H9 (cell line): ENCODE results near the gene AMZ2. TPM values are rescaled to one million over a fixed set of nuclear protein-coding genes. Genes with fewer than 3 reads are reported as not detected.

ENCODE experiments used
- DNase-seq: peaks from one replicate; pipeline ENCODE4 v3.0.0-alpha.2; 2017
- H2AFZ ChIP-seq: one replicate; pipeline ENCODE4 v1.6.1; 2013; ENCODE audit warnings: mild to moderate bottlenecking, low read length, control low read depth, moderate library complexity
- H2AK5ac ChIP-seq: 2 replicates; pipeline ENCODE4 v1.6.1; 2013; ENCODE audit warnings: low read length, control low read depth, mixed read lengths; ENCODE audit not compliant: insufficient read length
- H2BK120ac ChIP-seq: one replicate; pipeline ENCODE4 v1.6.1; 2013; ENCODE audit warnings: low read depth, mild to moderate bottlenecking, low read length, control low read depth, inconsistent platforms; ENCODE audit not compliant: poor library complexity, severe bottlenecking
- H2BK12ac ChIP-seq: 2 replicates; pipeline ENCODE4 v1.6.1; 2013; ENCODE audit warnings: low read length, control low read depth, mixed read lengths, low read depth; ENCODE audit not compliant: insufficient read length
- H2BK15ac ChIP-seq: 2 replicates; pipeline ENCODE4 v1.6.1; 2013; ENCODE audit warnings: low read depth, low read length, control low read depth
- H2BK20ac ChIP-seq: one replicate; pipeline ENCODE4 v1.6.1; 2013; ENCODE audit warnings: low read depth, mild to moderate bottlenecking, low read length, control low read depth, inconsistent platforms; ENCODE audit not compliant: poor library complexity, severe bottlenecking
- H2BK5ac ChIP-seq: 2 replicates; pipeline ENCODE4 v1.6.1; 2013; ENCODE audit warnings: low read length, control low read depth, mixed read lengths; ENCODE audit not compliant: insufficient read length
- H3K14ac ChIP-seq: 2 replicates; pipeline ENCODE4 v1.6.1; 2013; ENCODE audit warnings: low read length, control low read depth; ENCODE audit not compliant: insufficient read depth
- H3K18ac ChIP-seq: 2 replicates; pipeline ENCODE4 v1.6.1; 2013; ENCODE audit warnings: low read depth, mild to moderate bottlenecking, mixed read lengths, low read length, control low read depth; ENCODE audit not compliant: insufficient read length
- H3K23ac ChIP-seq: 2 replicates; pipeline ENCODE4 v1.6.1; 2013; ENCODE audit warnings: low read length, control low read depth, mixed read lengths, low read depth; ENCODE audit not compliant: insufficient read length
- H3K23me2 ChIP-seq: 2 replicates; pipeline ENCODE4 v1.6.1; 2013; ENCODE audit warnings: low read depth, mild to moderate bottlenecking, mixed read lengths, low read length, control low read depth; ENCODE audit not compliant: insufficient read length, poor library complexity, severe bottlenecking
- H3K27ac ChIP-seq: 2 replicates; pipeline ENCODE4 v1.5.1; 2013; ENCODE audit warnings: low read length, control low read depth, mixed read lengths, low read depth; ENCODE audit not compliant: insufficient read length
- H3K27me3 ChIP-seq: 2 replicates; pipeline ENCODE4 v1.6.1; 2013; ENCODE audit warnings: low read length, control low read depth, inconsistent platforms; ENCODE audit not compliant: insufficient read depth
- H3K4ac ChIP-seq: 2 replicates; pipeline ENCODE4 v1.6.1; 2013; ENCODE audit warnings: low read depth, mild to moderate bottlenecking, control low read depth, inconsistent platforms, low read length, moderate library complexity
- H3K4me1 ChIP-seq: 2 replicates; pipeline ENCODE4 v1.6.1; 2013; ENCODE audit warnings: low read length, control low read depth, inconsistent platforms; ENCODE audit not compliant: insufficient read depth
- H3K4me2 ChIP-seq: 2 replicates; pipeline ENCODE4 v1.6.1; 2013; ENCODE audit warnings: low read length, control low read depth, mixed read lengths; ENCODE audit not compliant: insufficient read length, insufficient read depth
- H3K56ac ChIP-seq: 2 replicates; pipeline ENCODE4 v1.6.1; 2013; ENCODE audit warnings: low read depth, mild to moderate bottlenecking, mixed read lengths, low read length, control low read depth; ENCODE audit not compliant: insufficient read length
- H3K79me1 ChIP-seq: 2 replicates; pipeline ENCODE4 v1.6.1; 2013; ENCODE audit warnings: low read depth, mild to moderate bottlenecking, moderate library complexity, low read length, control low read depth, inconsistent platforms; ENCODE audit not compliant: insufficient read depth, poor library complexity, severe bottlenecking
- H3K79me2 ChIP-seq: 2 replicates; pipeline ENCODE4 v1.6.1; 2013; ENCODE audit warnings: low read length, control low read depth, inconsistent platforms; ENCODE audit not compliant: insufficient read depth
- H3K9ac ChIP-seq: 2 replicates; pipeline ENCODE4 v1.6.1; 2013; ENCODE audit warnings: low read length, control low read depth, mixed read lengths; ENCODE audit not compliant: insufficient read length; ENCODE audit errors: extremely low read depth
- H3K9me3 ChIP-seq: one replicate; pipeline ENCODE4 v1.6.1; 2013; ENCODE audit warnings: low read depth, low read length, inconsistent platforms; ENCODE audit not compliant: control insufficient read depth
- H3T11ph ChIP-seq: one replicate; pipeline ENCODE4 v1.6.1; 2013; ENCODE audit warnings: mild to moderate bottlenecking, low read length, control low read depth, inconsistent platforms
- H4K20me1 ChIP-seq: one replicate; pipeline ENCODE4 v1.6.1; 2013; ENCODE audit not compliant: control insufficient read depth, insufficient read length, insufficient read depth
- H4K5ac ChIP-seq: 2 replicates; pipeline ENCODE4 v1.6.1; 2013; ENCODE audit warnings: low read depth, mild to moderate bottlenecking, mixed read lengths, low read length, control low read depth; ENCODE audit not compliant: insufficient read length
- H4K8ac ChIP-seq: replicated peaks from 2 replicates; pipeline ENCODE4 v1.6.1; 2013; ENCODE audit warnings: low read length, control low read depth, mixed read lengths, low read depth; ENCODE audit not compliant: insufficient read length
- H4K91ac ChIP-seq: 2 replicates; pipeline ENCODE4 v1.6.1; 2013; ENCODE audit warnings: low read depth, mild to moderate bottlenecking, moderate library complexity, mixed read lengths, low read length, control low read depth; ENCODE audit not compliant: insufficient read length
- H3K27ac Mint-ChIP-seq, 3 experiments: 2 replicates in 2 of 3; 3 replicates in 1 of 3; pipeline ENCODE4 v1.8.0; 2020 to 2021; ENCODE audit warnings: mixed read lengths in 3 of 3, mild to moderate bottlenecking in 1 of 3, moderate library complexity in 1 of 3
- H3K27me3 Mint-ChIP-seq: 2 replicates; pipeline ENCODE4 v1.8.0; 2021; ENCODE audit warnings: low read depth, mild to moderate bottlenecking, moderate library complexity, mixed read lengths
- H3K36me3 Mint-ChIP-seq, 3 experiments: 2 replicates in 2 of 3; 3 replicates in 1 of 3; pipeline ENCODE4 v1.8.0; 2020 to 2021; ENCODE audit warnings: low read depth in 3 of 3, mixed read lengths in 3 of 3; ENCODE audit not compliant: insufficient read depth in 1 of 3
- H3K4me1 Mint-ChIP-seq, 2 experiments: 2 replicates each; pipeline ENCODE4 v1.8.0; 2020; ENCODE audit warnings: mixed read lengths in 2 of 2
- H3K4me3 Mint-ChIP-seq, 2 experiments: 2 replicates in 1 of 2; 3 replicates in 1 of 2; pipeline ENCODE4 v1.8.0; 2020 to 2021; ENCODE audit warnings: mild to moderate bottlenecking in 2 of 2, mixed read lengths in 2 of 2, moderate library complexity in 1 of 2
- H3K9me3 Mint-ChIP-seq, 2 experiments: 2 replicates in 1 of 2; 3 replicates in 1 of 2; pipeline ENCODE4 v1.8.0; 2020; ENCODE audit warnings: mild to moderate bottlenecking in 2 of 2, mixed read lengths in 2 of 2, moderate library complexity in 1 of 2
- WGBS: extraction: QIAGEN DNeasy Blood & Tissue Kit; methylation state at CpG from one replicate; pipeline ENCODE4 v1.1.7; 2013; ENCODE audit warnings: missing lambda C conversion rate, low lambda C conversion rate, mixed read lengths; ENCODE audit not compliant: insufficient read length; ENCODE audit errors: extremely low coverage; 5-methylcytosine and 5-hydroxymethylcytosine counted together
- total RNA-seq: library from RNA; stranded (reverse); gene quantifications from 2 replicates; pipeline ENCODE4 v1.2.1, GENCODE V29; 2021
- TF ChIP-seq, protein P1 (sequence below): fragments of 200-600 bp; sonication (generic); conservative IDR thresholded peaks from 3 replicates; pipeline ENCODE4 v1.8.0; 2021; ENCODE audit warnings: antibody characterized with exemption, mild to moderate bottlenecking

The AMZ2 gene
- total RNA-seq, 1 experiment from 2014 or later = 82.6 TPM

DNA sequence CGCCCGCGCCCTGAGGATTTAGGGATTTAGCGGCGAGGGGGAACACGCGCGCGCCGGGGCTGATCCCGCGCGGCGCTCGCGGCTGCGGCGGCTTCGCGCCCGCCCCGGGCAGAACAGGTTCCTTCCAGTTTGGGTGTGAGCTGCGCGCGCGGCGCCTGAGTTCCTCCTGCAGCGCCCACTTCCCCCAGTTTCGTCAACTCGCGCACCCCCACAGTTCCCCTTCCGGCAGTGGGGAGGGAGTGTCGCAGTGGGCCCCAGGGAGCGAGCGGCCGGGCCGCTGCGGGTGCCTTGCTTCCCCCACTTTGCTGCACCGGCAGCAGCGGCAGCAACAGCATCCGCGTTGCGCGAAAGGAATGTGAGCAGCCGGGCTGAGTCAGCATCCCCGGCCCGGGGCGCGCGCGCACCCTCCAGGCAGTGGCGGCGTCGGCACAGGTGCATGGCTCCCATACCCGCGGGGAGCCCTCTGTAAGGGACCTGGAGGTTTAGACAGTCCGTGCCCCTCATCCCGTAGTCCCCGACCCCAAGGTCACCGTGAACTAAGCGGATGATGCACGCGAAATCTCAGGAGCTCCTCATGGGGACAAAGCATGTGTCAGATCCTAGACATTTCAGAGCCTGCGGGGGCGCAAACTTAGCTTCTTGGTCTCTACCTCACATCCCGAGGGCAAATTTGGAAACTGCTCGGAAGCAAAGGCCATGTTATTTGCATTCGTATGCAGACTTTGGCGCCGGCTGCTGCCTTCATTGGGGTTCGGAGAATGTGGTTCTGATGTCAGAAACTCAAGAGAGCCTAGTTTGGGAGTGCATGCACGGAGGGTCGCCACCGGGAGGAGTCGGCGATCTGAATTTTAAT lies 44.2 kb downstream of the AMZ2 start:
- H2AK5ac ChIP-seq = no peak overlapping the region
- H2BK5ac ChIP-seq = no peak overlapping the region
- DNase-seq = peak; percentile 82
- Mint-ChIP-seq H3K9me3 (no peaks in the 10 kb centered on the region; a peak in 1 of 5 replicates), H3K4me1 (peaks cover 63 to 66% of the 10 kb centered on the region in 2 experiments), H3K4me3 (peak overlapping the region; percentile 66 to 85), H3K27ac (no peak overlapping the region; a peak in 1 of 7 replicates), H3K27me3 (peaks cover 62% of the 10 kb centered on the region), H3K36me3 (peaks cover 0 to 1% (median 0%) of the 10 kb centered on the region in 3 experiments; a peak in 1 of 7 replicates)
- H3K4me2 ChIP-seq = peak overlapping the region; percentile 67
- no peak overlapping the region for H2AFZ ChIP-seq
- H4K5ac ChIP-seq = no peak overlapping the region
- no peak overlapping the region for H3K56ac ChIP-seq
- peak overlapping the region; percentile 66 for H3K18ac ChIP-seq
- H4K20me1 ChIP-seq = no peaks in the 10 kb centered on the region
- H2BK120ac ChIP-seq = no peak overlapping the region
- no peaks in the 10 kb centered on the region for H3K79me2 ChIP-seq
- H4K8ac ChIP-seq = no peak overlapping the region
- no peak overlapping the region for H2BK15ac ChIP-seq
- peaks cover 2% of the 10 kb centered on the region for H3K4me1 ChIP-seq
- no peaks in the 10 kb centered on the region for H3K9me3 ChIP-seq
- H4K91ac ChIP-seq = no peak overlapping the region
- H3K27me3 ChIP-seq = peaks cover 21% of the 10 kb centered on the region; the same call in 1 of the 2 replicates
- peaks cover 19% of the 10 kb centered on the region for H3K23me2 ChIP-seq
- no peak overlapping the region for H3K4ac ChIP-seq
- H3K9ac ChIP-seq = peak overlapping the region; percentile 58
- WGBS = no CpG with 5 or more reads among the region's 76 CpGs
- H3K27ac ChIP-seq = no peak overlapping the region
- TF ChIP-seq, protein P1, sequence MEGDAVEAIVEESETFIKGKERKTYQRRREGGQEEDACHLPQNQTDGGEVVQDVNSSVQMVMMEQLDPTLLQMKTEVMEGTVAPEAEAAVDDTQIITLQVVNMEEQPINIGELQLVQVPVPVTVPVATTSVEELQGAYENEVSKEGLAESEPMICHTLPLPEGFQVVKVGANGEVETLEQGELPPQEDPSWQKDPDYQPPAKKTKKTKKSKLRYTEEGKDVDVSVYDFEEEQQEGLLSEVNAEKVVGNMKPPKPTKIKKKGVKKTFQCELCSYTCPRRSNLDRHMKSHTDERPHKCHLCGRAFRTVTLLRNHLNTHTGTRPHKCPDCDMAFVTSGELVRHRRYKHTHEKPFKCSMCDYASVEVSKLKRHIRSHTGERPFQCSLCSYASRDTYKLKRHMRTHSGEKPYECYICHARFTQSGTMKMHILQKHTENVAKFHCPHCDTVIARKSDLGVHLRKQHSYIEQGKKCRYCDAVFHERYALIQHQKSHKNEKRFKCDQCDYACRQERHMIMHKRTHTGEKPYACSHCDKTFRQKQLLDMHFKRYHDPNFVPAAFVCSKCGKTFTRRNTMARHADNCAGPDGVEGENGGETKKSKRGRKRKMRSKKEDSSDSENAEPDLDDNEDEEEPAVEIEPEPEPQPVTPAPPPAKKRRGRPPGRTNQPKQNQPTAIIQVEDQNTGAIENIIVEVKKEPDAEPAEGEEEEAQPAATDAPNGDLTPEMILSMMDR = peak; percentile 35; the same call in 2 of the 3 replicates
- peak overlapping the region; percentile 87 for H3K14ac ChIP-seq
- no peak overlapping the region for H2BK12ac ChIP-seq
- no peak overlapping the region for H2BK20ac ChIP-seq
- no peak overlapping the region for H3T11ph ChIP-seq
- no peaks in the 10 kb centered on the region for H3K79me1 ChIP-seq
- H3K23ac ChIP-seq = no peak overlapping the region
